Smooth muscle cell (in vitro differentiated cells): ENCODE measurements around the gene CLRN3. TPM values are rescaled to one million over a fixed set of nuclear protein-coding genes. Genes with fewer than 3 reads are reported as not detected.

Experiments used
- DNase-seq: peaks from one replicate; lab custom pipeline; 2025; ENCODE audit not compliant: unreplicated experiment; lab: John Stamatoyannopoulos, UW
- H2AFZ ChIP-seq: fragments of 200-600 bp; sonication (generic); 2 replicates; pipeline ENCODE4 v1.6.0; 2016; ENCODE audit warnings: antibody characterized with exemption, low read depth, mild to moderate bottlenecking
- H3F3A ChIP-seq: fragments of 200-600 bp; sonication (generic); 2 replicates; pipeline ENCODE4 v1.6.0; 2017; ENCODE audit warnings: antibody characterized with exemption, low read depth
- H3K27ac ChIP-seq: fragments of 200-600 bp; sonication (generic); 2 replicates; pipeline ENCODE4 v1.5.1; 2016; ENCODE audit warnings: low read depth, mild to moderate bottlenecking
- H3K27me3 ChIP-seq: fragments of 200-600 bp; sonication (generic); 2 replicates; pipeline ENCODE4 v1.6.1; 2016; ENCODE audit warnings: low read depth, mild to moderate bottlenecking
- H3K36me3 ChIP-seq: fragments of 200-600 bp; sonication (generic); 2 replicates; pipeline ENCODE4 v1.5.1; 2016; ENCODE audit warnings: low read depth
- H3K4me1 ChIP-seq: fragments of 200-600 bp; sonication (generic); 2 replicates; pipeline ENCODE4 v1.5.1; 2016; ENCODE audit warnings: low read depth
- H3K4me2 ChIP-seq: fragments of 200-600 bp; sonication (generic); 2 replicates; pipeline ENCODE4 v1.6.0; 2016; ENCODE audit warnings: mild to moderate bottlenecking
- H3K4me3 ChIP-seq: fragments of 200-600 bp; sonication (generic); 2 replicates; pipeline ENCODE4 v1.5.1; 2016; ENCODE audit warnings: mild to moderate bottlenecking
- H3K79me2 ChIP-seq: fragments of 200-600 bp; sonication (generic); 2 replicates; pipeline ENCODE4 v1.6.0; 2016; ENCODE audit warnings: low read depth, mild to moderate bottlenecking
- H3K9ac ChIP-seq: fragments of 200-600 bp; sonication (generic); 2 replicates; pipeline ENCODE4 v1.6.0; 2016; ENCODE audit warnings: low read depth
- H3K9me3 ChIP-seq: fragments of 200-600 bp; sonication (generic); replicated peaks from 2 replicates; pipeline ENCODE4 v1.5.1; 2016; ENCODE audit warnings: low read depth
- H4K20me1 ChIP-seq: fragments of 200-600 bp; sonication (generic); 2 replicates; pipeline ENCODE4 v1.6.0; 2016; ENCODE audit warnings: low read depth
- WGBS: methylation state at CpG from one replicate; pipeline ENCODE4 v1.1.7; 2016; ENCODE audit warnings: low lambda C conversion rate; 5-methylcytosine and 5-hydroxymethylcytosine counted together
- polyA plus RNA-seq: library from polyadenylated mRNA; unstranded; fragments of >200 nt; fragmentation: Nextera tagmentation; extraction: Ambion mirVana; gene quantifications from 2 replicates; pipeline ENCODE4 v1.2.1, GENCODE V29; 2016
- total RNA-seq: library from RNA; depleted of rRNA; stranded (reverse); fragments of >200 nt; gene quantifications from 2 replicates; pipeline ENCODE4 v1.2.3, GENCODE V29; 2014
- TF ChIP-seq, protein P1 (sequence below): fragments of 200-600 bp; sonication (generic); IDR thresholded peaks from 2 replicates; pipeline ENCODE4 v1.5.1; 2017; ENCODE audit warnings: borderline replicate concordance, mild to moderate bottlenecking, antibody characterized with exemption; ENCODE audit not compliant: insufficient read depth, poor library complexity, severe bottlenecking

Gene CLRN3
- total and polyA plus RNA-seq, 2 experiments from 2014 or later, result not detected

DNA sequence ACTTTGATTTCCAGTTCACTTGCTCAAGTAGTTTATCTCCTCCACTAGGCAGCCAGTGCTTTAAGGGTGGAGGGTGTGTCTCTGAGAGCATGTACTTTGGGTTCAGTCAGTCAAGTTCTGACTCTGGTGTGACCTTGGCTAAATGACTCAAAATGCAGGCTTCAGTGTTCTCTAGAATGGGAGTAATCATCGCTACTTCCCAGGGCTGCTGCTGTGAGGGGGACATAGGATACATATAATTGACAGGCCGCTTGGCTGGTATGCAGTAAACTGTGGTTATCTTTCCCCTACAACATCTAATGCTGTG, 17.7 kb upstream of the CLRN3 start:
- no peak overlapping the region for H3K4me2 ChIP-seq
- peaks cover 4% of the 10 kb centered on the region for H3K4me1 ChIP-seq
- no peak overlapping the region for H3K4me3 ChIP-seq
- peak overlapping the region; percentile 74 for H3K27ac ChIP-seq
- no peak overlapping the region for H2AFZ ChIP-seq
- H3K36me3 ChIP-seq, result no peaks in the 10 kb centered on the region
- TF ChIP-seq, protein P1, sequence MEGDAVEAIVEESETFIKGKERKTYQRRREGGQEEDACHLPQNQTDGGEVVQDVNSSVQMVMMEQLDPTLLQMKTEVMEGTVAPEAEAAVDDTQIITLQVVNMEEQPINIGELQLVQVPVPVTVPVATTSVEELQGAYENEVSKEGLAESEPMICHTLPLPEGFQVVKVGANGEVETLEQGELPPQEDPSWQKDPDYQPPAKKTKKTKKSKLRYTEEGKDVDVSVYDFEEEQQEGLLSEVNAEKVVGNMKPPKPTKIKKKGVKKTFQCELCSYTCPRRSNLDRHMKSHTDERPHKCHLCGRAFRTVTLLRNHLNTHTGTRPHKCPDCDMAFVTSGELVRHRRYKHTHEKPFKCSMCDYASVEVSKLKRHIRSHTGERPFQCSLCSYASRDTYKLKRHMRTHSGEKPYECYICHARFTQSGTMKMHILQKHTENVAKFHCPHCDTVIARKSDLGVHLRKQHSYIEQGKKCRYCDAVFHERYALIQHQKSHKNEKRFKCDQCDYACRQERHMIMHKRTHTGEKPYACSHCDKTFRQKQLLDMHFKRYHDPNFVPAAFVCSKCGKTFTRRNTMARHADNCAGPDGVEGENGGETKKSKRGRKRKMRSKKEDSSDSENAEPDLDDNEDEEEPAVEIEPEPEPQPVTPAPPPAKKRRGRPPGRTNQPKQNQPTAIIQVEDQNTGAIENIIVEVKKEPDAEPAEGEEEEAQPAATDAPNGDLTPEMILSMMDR, result no peak
- no peaks in the 10 kb centered on the region for H3K9me3 ChIP-seq
- H3K27me3 ChIP-seq, result no peaks in the 10 kb centered on the region
- no peak overlapping the region for H3K9ac ChIP-seq
- no peak for DNase-seq
- no peaks in the 10 kb centered on the region for H4K20me1 ChIP-seq
- H3K79me2 ChIP-seq, result peaks cover 53% of the 10 kb centered on the region
- H3F3A ChIP-seq, result no peaks in the 10 kb centered on the region
- WGBS, result 83% methylated on average over 2 of the region's 2 CpGs

DNA sequence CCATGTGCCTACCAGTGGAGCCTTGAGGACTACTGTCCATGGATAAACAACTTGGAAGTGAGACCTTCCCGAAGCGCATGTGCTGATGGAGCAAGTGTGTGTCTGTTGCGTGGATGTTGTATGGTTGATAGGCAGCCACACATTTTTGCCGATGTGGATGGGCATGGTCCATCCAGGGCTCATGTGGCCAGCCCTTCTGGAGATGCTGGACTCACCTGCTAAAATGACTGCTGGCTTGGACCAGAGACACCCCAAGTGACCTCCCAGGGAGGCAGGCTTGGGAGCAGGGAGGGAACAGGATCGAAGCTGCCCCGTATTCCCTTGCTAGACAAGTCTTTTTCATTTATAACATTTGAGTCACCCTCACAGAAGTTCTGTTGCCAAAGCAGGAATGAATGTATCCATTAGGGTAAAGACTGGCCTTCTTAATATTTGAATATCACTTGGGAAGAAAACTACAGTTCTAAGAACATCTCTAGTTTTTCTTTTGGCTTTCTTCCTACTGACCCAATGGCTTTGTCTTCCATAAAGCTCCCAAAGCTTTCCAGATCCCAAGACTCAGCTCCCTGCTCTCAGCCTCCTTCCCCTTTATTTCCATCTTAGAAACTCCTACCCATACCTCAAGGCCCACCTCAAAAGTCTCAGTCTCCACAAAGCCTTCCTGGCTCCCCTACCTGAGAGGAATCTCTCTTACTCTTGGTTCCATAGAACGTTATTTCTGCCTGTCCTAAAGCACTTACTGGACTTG, 17.1 kb upstream of the CLRN3 start:
- no peak overlapping the region for H3K4me2 ChIP-seq
- no peaks in the 10 kb centered on the region for H3F3A ChIP-seq
- peak overlapping the region; percentile 74 for H3K27ac ChIP-seq
- no peak overlapping the region for H3K9ac ChIP-seq
- H3K4me3 ChIP-seq, result no peak overlapping the region
- H2AFZ ChIP-seq, result no peak overlapping the region
- WGBS, result 89% methylated on average over 7 of the region's 7 CpGs
- peaks cover 4% of the 10 kb centered on the region for H3K4me1 ChIP-seq
- H3K27me3 ChIP-seq, result no peaks in the 10 kb centered on the region
- no peaks in the 10 kb centered on the region for H3K9me3 ChIP-seq
- TF ChIP-seq, protein P1, result no peak
- H3K36me3 ChIP-seq, result no peaks in the 10 kb centered on the region
- H4K20me1 ChIP-seq, result no peaks in the 10 kb centered on the region
- DNase-seq, result no peak
- H3K79me2 ChIP-seq, result peaks cover 49% of the 10 kb centered on the region

DNA sequence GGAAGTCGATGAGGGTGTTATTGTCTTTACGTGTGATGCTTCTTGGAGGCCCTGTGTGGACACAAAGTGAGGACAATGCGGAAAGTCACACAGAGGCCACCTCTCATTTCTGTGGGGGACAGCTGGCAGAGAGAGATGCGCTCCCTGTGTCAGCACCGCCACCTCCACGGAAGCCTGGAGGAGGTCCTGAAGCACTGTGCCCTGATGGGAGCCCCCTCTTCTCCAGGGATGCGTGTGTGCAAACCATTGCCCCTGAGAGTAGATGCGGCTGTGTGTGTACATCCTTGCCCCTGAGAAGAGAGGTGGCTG, 16.2 kb upstream of the CLRN3 start:
- no peaks in the 10 kb centered on the region for H3K9me3 ChIP-seq
- DNase-seq, result no peak
- H3K27ac ChIP-seq, result peak overlapping the region; percentile 74
- H3K4me2 ChIP-seq, result peak overlapping the region; percentile 94
- H3K27me3 ChIP-seq, result no peaks in the 10 kb centered on the region
- no peak overlapping the region for H3K4me3 ChIP-seq
- H4K20me1 ChIP-seq, result no peaks in the 10 kb centered on the region
- peaks cover 4% of the 10 kb centered on the region for H3K4me1 ChIP-seq
- peaks cover 43% of the 10 kb centered on the region for H3K79me2 ChIP-seq
- no peaks in the 10 kb centered on the region for H3K36me3 ChIP-seq
- no peak overlapping the region for H2AFZ ChIP-seq
- TF ChIP-seq, protein P1, result no peak
- H3K9ac ChIP-seq, result peak overlapping the region; percentile 15
- no peaks in the 10 kb centered on the region for H3F3A ChIP-seq
- 64% methylated on average over 8 of the region's 8 CpGs for WGBS
